ENCODE measurements around the gene MRPL11. TPM values are rescaled to one million over a fixed set of nuclear protein-coding genes. Genes with fewer than 3 reads are reported as not detected.

MRPL11 gene
- total and polyA plus RNA-seq, 10 of the 15 experiments (the other 5 are each of a cell fraction or from before 2014, with no cell fraction given) = 43.5 to 248 (median 109) TPM

- peak; percentile 99 for TF ChIP-seq ZBTB40 (IDR thresholded peaks at IDR 0.05; ENCODE audit: borderline replicate concordance)
- TF ChIP-seq JUNB (IDR thresholded peaks at IDR 0.05) = no peak
These were observed 17.0 kb downstream of the MRPL11 start (continued) for GRCh38 chr11:66421492-66422205.

- H3K9me3 ChIP-seq (replicated peaks; ENCODE audit: control insufficient read depth, insufficient read depth, low read length) = no peaks in the 10 kb centered on the region; the same call in 2 of the 3 replicates
- FAIRE-seq = no peak
- H3K79me2 ChIP-seq (ENCODE audit: control insufficient read depth, insufficient read depth, low read length) = no peaks in the 10 kb centered on the region
- intact Hi-C loops (cut with micrococcal nuclease; ENCODE audit: unreplicated experiment) = no loop called here
- no peak within 1 kb of the TSS for H3K27ac ChIP-seq (ENCODE audit: control insufficient read depth, insufficient read depth)
- peaks cover 4% of the 10 kb centered on the region; the same call in 1 of the 2 replicates for H4K20me1 ChIP-seq (ENCODE audit: control insufficient read depth, insufficient read depth)
- no peaks in the 10 kb centered on the region for H3K36me3 ChIP-seq (ENCODE audit: control insufficient read depth in 2 of 2, insufficient read depth in 2 of 2, low read length in 1 of 2)
- in situ Hi-C loops (cut with MboI) = no loop called here
- H2AFZ ChIP-seq (ENCODE audit: control insufficient read depth, low read depth, low read length) = no peak within 1 kb of the TSS
- ChIA-PET CTCF (interaction anchor here (0.6 to 2.4 kb wide), 9 partner anchors 9 to 1547 kb away, joined by 3 to 22 read pairs (median 10); partner anchors contain the start of genes DPP3, MRPL11, PELI3 and RBM4B), POLR2A (interaction anchor here (0.6 to 1.4 kb wide), 4 partner anchors 18 to 59 kb away, joined by 3 read pairs; partner anchors contain the start of genes DPP3, MRPL11 and PELI3), RAD21 (ENCODE audit: unreplicated experiment) (interaction anchor here (0.7 to 1.7 kb wide), 10 partner anchors 12 to 268 kb away, joined by 3 to 11 read pairs (median 6); partner anchors contain the start of genes DPP3 and MRPL11), SMC1A (ENCODE audit: uncharacterized antibody, unreplicated experiment) (interaction anchor here (0.6 to 1.4 kb wide), 7 partner anchors 9 to 257 kb away, joined by 3 to 6 read pairs (median 3); partner anchors contain the start of genes DPP3, MRPL11 and RBM4B)
- ATAC-seq = no peak
- H3K4me1 ChIP-seq (ENCODE audit: control insufficient read depth, insufficient read depth, low read length) = peaks cover 3% of the 10 kb centered on the region; the same call in 1 of the 2 replicates
- H3K9ac ChIP-seq (ENCODE audit: control insufficient read depth, insufficient read depth, low read length) = no peak within 1 kb of the TSS
- H3K27me3 ChIP-seq (replicated peaks in 1 of 2; ENCODE audit: control insufficient read depth in 2 of 2, insufficient read depth in 2 of 2, low read length in 1 of 2) = peaks cover 0 to 8% of the 10 kb centered on the region in 2 experiments; a peak in 1 of 4 replicates
- no peak for TF ChIP-seq CREB1 (IDR thresholded peaks at IDR 0.05; ENCODE audit: low read depth)
- WGBS (ENCODE audit: insufficient coverage, insufficient replicate concordance, low lambda C conversion rate, missing lambda C conversion rate) = 34% methylated on average over 50 of the region's 71 CpGs
- BruUV-seq (replicated peaks) = no TSS peak
- DNase-seq (ENCODE audit: low read depth, low spot score) = no peak
- no peak within 1 kb of the TSS for H3K4me3 ChIP-seq
- H3K4me2 ChIP-seq (ENCODE audit: control insufficient read depth, insufficient read depth) = no peak within 1 kb of the TSS
These were observed 17.8 kb downstream of the MRPL11 start, which contains the start of gene NPAS4 for GRCh38 chr11:66420671-66421476. Gene NPAS4 (plus strand): TSS chr11:66421035. CDS start chr11:66421180, 145 bp downstream.

All from GM12878 (cell line).